Activated CD4-positive, CD25-positive, alpha-beta regulatory T cell treated with anti-CD3 and anti-CD28 coated beads, Interleukin-2, amount 50 U/mL, for 72 hours (primary cell): ENCODE results near the gene TMEM138.
A peak's percentile ranks its signal among the peaks of the same experiment; 100 is the strongest.

Experiments
- DNase-seq: peaks from one replicate; pipeline ENCODE4 v3.0.0; 2021

The TMEM138 gene

GRCh38 chr11:61361741-61362541, at the start of gene TMEM138, which contains the start of gene CYB561A3:
TMEM138 (plus strand) TSS chr11:61362374; CDS start chr11:61364391, 2,017 bp downstream.
CYB561A3 (minus strand) TSS chr11:61361882; CDS start chr11:61356713, 5,169 bp downstream.
- peak; percentile 84 for DNase-seq

- DNase-seq = no peak
Observed at GRCh38 chr11:61315260-61315659, 46.9 kb upstream of the TMEM138 start.

GRCh38 chr11:61325649-61326414, 36.3 kb upstream of the TMEM138 start:
- DNase-seq = no peak

GRCh38 chr11:61327669-61328071, 34.5 kb upstream of the TMEM138 start:
- DNase-seq = no peak

GRCh38 chr11:61328351-61328750, 33.8 kb upstream of the TMEM138 start:
- no peak for DNase-seq

GRCh38 chr11:61329871-61330270, 32.3 kb upstream of the TMEM138 start:
- no peak for DNase-seq

GRCh38 chr11:61331651-61332050, 30.5 kb upstream of the TMEM138 start:
- DNase-seq = no peak

GRCh38 chr11:61332281-61332796, 29.8 kb upstream of the TMEM138 start:
- DNase-seq = no peak

GRCh38 chr11:61332797-61333549, 29.2 kb upstream of the TMEM138 start, which contains the start of the genes DDB1 and TKFC:
DDB1 (minus strand) TSS chr11:61333105; CDS start chr11:61332968, 137 bp downstream.
TKFC (plus strand) TSS chr11:61333228; CDS start chr11:61334729, 1,501 bp downstream.
- peak; percentile 95 for DNase-seq

- DNase-seq = no peak
Observed at GRCh38 chr11:61333550-61334433, 28.4 kb upstream of the TMEM138 start.

- no peak for DNase-seq
Observed at GRCh38 chr11:61334434-61335354, 27.5 kb upstream of the TMEM138 start.

- DNase-seq = no peak
Observed at GRCh38 chr11:61335355-61335710, 26.8 kb upstream of the TMEM138 start.

- DNase-seq = peak; percentile 84
Observed at GRCh38 chr11:61336171-61336935, 25.8 kb upstream of the TMEM138 start.

GRCh38 chr11:61337706-61338470, 24.3 kb upstream of the TMEM138 start:
- no peak for DNase-seq

- DNase-seq = no peak
Observed at GRCh38 chr11:61338783-61339489, 23.2 kb upstream of the TMEM138 start.

GRCh38 chr11:61339490-61339878, 22.7 kb upstream of the TMEM138 start:
- DNase-seq = no peak

GRCh38 chr11:61340979-61341378, 21.2 kb upstream of the TMEM138 start:
- no peak for DNase-seq

GRCh38 chr11:61341706-61342105, 20.5 kb upstream of the TMEM138 start:
- DNase-seq = no peak
